Memory B cell (primary cell): ENCODE measurements around the gene APOC3.
A peak's percentile ranks its signal among the peaks of the same experiment; 100 is the strongest.

Source experiments
- ATAC-seq: fragments of 150-1000 bp; cut with Tn5 transposase; 2 replicates; pipeline ENCODE4 v1.10.0; 2021; ENCODE audit warnings: low read depth, mild to moderate bottlenecking, moderate library complexity
- DNase-seq, 2 donors: peaks; one replicate each; pipeline ENCODE4 v3.0.0; 2022; ENCODE audit warnings: low spot score in 2 of 2
- H3K27ac Mint-ChIP-seq: one replicate; pipeline ENCODE4 v1.8.0; 2022; ENCODE audit warnings: mild to moderate bottlenecking, moderate library complexity, mixed read lengths
- H3K27me3 Mint-ChIP-seq: one replicate; pipeline ENCODE4 v1.8.0; 2022; ENCODE audit warnings: mixed read lengths
- H3K36me3 Mint-ChIP-seq: one replicate; pipeline ENCODE4 v1.8.0; 2022; ENCODE audit warnings: mild to moderate bottlenecking, mixed read lengths
- H3K4me1 Mint-ChIP-seq: one replicate; pipeline ENCODE4 v1.8.0; 2022; ENCODE audit warnings: mixed read lengths
- H3K4me3 Mint-ChIP-seq: one replicate; pipeline ENCODE4 v1.8.0; 2022; ENCODE audit warnings: mild to moderate bottlenecking, moderate library complexity, mixed read lengths
- H3K9me3 Mint-ChIP-seq: one replicate; pipeline ENCODE4 v1.8.0; 2022; ENCODE audit warnings: mixed read lengths

Gene APOC3

DNA sequence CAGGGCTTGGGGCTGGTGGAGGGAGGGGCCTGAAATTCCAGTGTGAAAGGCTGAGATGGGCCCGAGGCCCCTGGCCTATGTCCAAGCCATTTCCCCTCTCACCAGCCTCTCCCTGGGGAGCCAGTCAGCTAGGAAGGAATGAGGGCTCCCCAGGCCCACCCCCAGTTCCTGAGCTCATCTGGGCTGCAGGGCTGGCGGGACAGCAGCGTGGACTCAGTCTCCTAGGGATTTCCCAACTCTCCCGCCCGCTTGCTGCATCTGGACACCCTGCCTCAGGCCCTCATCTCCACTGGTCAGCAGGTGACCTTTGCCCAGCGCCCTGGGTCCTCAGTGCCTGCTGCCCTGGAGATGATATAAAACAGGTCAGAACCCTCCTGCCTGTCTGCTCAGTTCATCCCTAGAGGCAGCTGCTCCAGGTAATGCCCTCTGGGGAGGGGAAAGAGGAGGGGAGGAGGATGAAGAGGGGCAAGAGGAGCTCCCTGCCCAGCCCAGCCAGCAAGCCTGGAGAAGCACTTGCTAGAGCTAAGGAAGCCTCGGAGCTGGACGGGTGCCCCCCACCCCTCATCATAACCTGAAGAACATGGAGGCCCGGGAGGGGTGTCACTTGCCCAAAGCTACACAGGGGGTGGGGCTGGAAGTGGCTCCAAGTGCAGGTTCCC, at the start of gene APOC3:
Gene APOC3, plus strand, starts transcription at position 383 of the 659 bp plus-strand sequence. CDS start 676 bp downstream, outside the sequence.
- peaks cover under 1% of the 10 kb centered on the region for H3K4me1 Mint-ChIP-seq
- H3K4me3 Mint-ChIP-seq = no peak within 1 kb of the TSS
- no peaks in the 10 kb centered on the region for H3K9me3 Mint-ChIP-seq
- H3K36me3 Mint-ChIP-seq = no peaks in the 10 kb centered on the region
- no peak within 1 kb of the TSS for H3K27ac Mint-ChIP-seq
- peaks cover 3% of the 10 kb centered on the region for H3K27me3 Mint-ChIP-seq
- DNase-seq (no peak), ATAC-seq (no peak)

GRCh38 chr11:116782728-116783127, 47.0 kb upstream of the APOC3 start:
- Mint-ChIP-seq H3K4me1 (peaks cover 6% of the 10 kb centered on the region), H3K27me3 (no peaks in the 10 kb centered on the region), H3K36me3 (peaks cover 37% of the 10 kb centered on the region), H3K4me3 (no peak overlapping the region), H3K9me3 (no peaks in the 10 kb centered on the region), H3K27ac (no peak overlapping the region)
- no peak for DNase-seq
- no peak for ATAC-seq

DNA sequence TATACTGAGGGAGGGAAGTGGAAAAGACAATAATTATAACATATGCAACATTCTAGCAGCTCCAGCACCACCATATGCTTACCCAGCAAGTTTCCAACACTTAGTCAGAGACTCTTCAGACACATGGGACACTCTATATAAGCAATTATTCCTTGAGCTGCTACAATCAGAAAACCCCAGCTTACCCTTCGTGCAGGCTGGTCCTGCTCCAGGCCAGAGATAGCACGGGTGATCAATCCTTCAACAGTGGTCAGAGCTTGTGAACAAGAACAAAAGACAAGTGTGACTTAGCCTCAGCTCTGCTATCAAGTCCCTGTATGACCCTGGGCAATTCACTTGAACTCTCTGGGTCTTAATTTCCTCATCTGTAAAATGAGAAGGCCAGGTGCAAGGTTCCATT, 43.4 kb upstream of the APOC3 start:
- Mint-ChIP-seq H3K27ac (peak overlapping the region; percentile 89), H3K9me3 (no peaks in the 10 kb centered on the region), H3K4me1 (peaks cover 16% of the 10 kb centered on the region), H3K36me3 (peaks cover 18% of the 10 kb centered on the region), H3K27me3 (no peaks in the 10 kb centered on the region), H3K4me3 (peak overlapping the region; percentile 93)
- ATAC-seq (no peak), DNase-seq (no peak)

GRCh38 chr11:116786966-116787365, 42.7 kb upstream of the APOC3 start:
- H3K27ac Mint-ChIP-seq = peak overlapping the region; percentile 89
- peaks cover 17% of the 10 kb centered on the region for H3K4me1 Mint-ChIP-seq
- ATAC-seq (no peak), DNase-seq (no peak)
- H3K27me3 Mint-ChIP-seq = no peaks in the 10 kb centered on the region
- H3K9me3 Mint-ChIP-seq = no peaks in the 10 kb centered on the region
- peak overlapping the region; percentile 93 for H3K4me3 Mint-ChIP-seq
- H3K36me3 Mint-ChIP-seq = peaks cover 16% of the 10 kb centered on the region

DNA sequence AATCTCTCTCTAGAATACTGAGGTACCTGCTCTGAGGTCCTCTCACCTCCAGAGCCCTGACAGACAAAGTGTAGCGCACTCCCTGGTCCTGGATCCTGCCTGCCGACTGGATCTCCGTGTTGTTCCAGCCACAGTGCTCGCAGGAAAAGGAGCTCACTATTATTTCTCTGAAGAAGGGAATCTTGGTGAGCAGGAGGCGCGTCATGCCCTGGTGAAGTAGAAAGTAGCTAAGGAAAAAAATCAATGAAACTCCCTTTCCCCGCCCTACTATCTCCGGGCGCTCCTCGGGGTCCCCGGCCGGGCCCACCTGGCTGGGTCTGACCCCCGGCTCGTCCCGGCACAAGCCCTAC, 42.3 kb upstream of the APOC3 start:
- Mint-ChIP-seq H3K9me3 (no peaks in the 10 kb centered on the region), H3K27me3 (no peaks in the 10 kb centered on the region), H3K27ac (peak overlapping the region; percentile 89), H3K4me1 (peaks cover 17% of the 10 kb centered on the region), H3K36me3 (peaks cover 16% of the 10 kb centered on the region), H3K4me3 (peak overlapping the region; percentile 93)
- ATAC-seq (peak; percentile 8), DNase-seq (no peak)

- DNase-seq (peak; percentile 75 to 83), ATAC-seq (peak; percentile 95)
- no peaks in the 10 kb centered on the region for H3K27me3 Mint-ChIP-seq
- peak within 1 kb of the TSS; percentile 93 for H3K4me3 Mint-ChIP-seq
- H3K9me3 Mint-ChIP-seq = no peaks in the 10 kb centered on the region
- peaks cover 16% of the 10 kb centered on the region for H3K36me3 Mint-ChIP-seq
- peak within 1 kb of the TSS; percentile 89 for H3K27ac Mint-ChIP-seq
- H3K4me1 Mint-ChIP-seq = peaks cover 17% of the 10 kb centered on the region
Observed at GRCh38 chr11:116787786-116788486, 41.8 kb upstream of the APOC3 start, which contains the start of gene ZPR1. Gene ZPR1, minus strand, starts transcription at chr11:116788023. Its CDS starts 33 bp downstream, at chr11:116787990.

GRCh38 chr11:116788534-116788933, 41.2 kb upstream of the APOC3 start:
- Mint-ChIP-seq H3K9me3 (no peaks in the 10 kb centered on the region), H3K27ac (peak overlapping the region; percentile 89), H3K36me3 (peaks cover 13% of the 10 kb centered on the region), H3K27me3 (no peaks in the 10 kb centered on the region), H3K4me1 (peaks cover 15% of the 10 kb centered on the region), H3K4me3 (peak overlapping the region; percentile 93)
- no peak for ATAC-seq
- DNase-seq = no peak

GRCh38 chr11:116788975-116789374, 40.7 kb upstream of the APOC3 start:
- no peaks in the 10 kb centered on the region for H3K27me3 Mint-ChIP-seq
- peaks cover 15% of the 10 kb centered on the region for H3K4me1 Mint-ChIP-seq
- H3K27ac Mint-ChIP-seq = no peak overlapping the region
- no peak for DNase-seq
- ATAC-seq = no peak
- no peak overlapping the region for H3K4me3 Mint-ChIP-seq
- H3K9me3 Mint-ChIP-seq = no peaks in the 10 kb centered on the region
- peaks cover 13% of the 10 kb centered on the region for H3K36me3 Mint-ChIP-seq

GRCh38 chr11:116790167-116791001, 39.3 kb upstream of the APOC3 start:
- no peak overlapping the region for H3K4me3 Mint-ChIP-seq
- no peak for DNase-seq

DNA sequence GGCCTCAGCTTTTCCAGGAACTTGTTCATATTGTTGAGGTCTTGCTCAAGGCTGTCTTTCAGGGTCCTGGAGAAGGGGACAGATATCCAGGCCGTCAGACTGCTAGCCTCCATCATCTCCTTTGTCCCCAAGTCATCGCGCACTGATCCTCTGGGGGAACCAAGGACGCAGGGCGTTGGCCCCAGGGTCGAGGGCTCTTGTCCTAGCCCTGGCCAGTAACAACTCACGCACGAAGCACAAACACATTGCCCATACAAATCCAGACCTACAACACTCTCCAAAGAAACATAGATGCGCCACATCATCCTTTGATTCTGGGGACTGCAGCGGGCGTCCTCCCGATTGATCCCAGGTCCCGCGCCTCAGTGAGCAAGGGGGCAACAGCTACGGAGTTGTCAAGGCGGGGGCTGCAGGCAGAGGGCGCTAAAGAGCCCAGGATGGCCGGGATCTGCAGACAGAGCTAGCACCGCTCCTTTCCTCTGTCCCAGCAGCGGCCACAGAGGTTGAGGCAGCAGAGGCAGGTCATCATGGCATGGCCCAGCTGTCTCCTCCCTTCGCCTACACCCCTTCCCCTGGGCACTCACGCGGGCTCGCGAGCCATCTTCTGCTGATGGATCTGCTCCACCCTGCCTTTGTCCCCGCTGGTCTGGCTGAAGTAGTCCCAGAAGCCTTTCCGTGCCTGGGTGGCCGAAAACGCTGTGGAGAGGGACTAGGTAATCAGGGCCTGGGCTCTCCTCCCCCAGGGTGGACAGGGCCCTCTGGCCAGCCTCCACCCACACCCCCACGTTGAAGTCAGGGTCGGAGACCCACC, 38.5 kb upstream of the APOC3 start:
- H3K27ac Mint-ChIP-seq = no peak overlapping the region

More at GRCh38 chr11:116790167-116791001, 39.3 kb upstream of the APOC3 start:
- Mint-ChIP-seq H3K9me3 (no peaks in the 10 kb centered on the region), H3K4me1 (peaks cover 15% of the 10 kb centered on the region), H3K36me3 (peaks cover 4% of the 10 kb centered on the region), H3K27me3 (no peaks in the 10 kb centered on the region), H3K27ac (no peak overlapping the region)
- no peak for ATAC-seq

DNA sequence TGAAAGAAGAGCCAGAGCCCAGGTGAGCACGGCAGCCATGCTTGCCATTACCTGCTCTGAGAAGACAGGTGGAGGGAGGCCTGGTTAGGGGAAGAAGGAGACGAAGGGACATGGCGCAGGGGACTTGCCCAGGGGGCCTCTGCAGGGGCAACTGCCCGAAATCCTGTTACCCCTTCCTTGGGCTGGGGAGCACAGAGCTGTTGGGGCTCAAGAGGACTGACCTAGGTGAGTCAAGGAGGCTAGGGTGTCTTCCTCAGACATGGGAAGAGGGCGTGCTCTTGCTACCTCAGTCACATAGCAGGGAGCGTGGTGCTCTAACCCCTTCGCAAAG, 37.9 kb upstream of the APOC3 start, which contains the start of gene APOA5:
Gene APOA5, minus strand, starts transcription at position 67 of the 331 bp plus-strand sequence. Its CDS starts 19 bp downstream, at position 48.
- DNase-seq (no peak), ATAC-seq (no peak)
- Mint-ChIP-seq H3K4me3 (no peak within 1 kb of the TSS), H3K27ac (no peak within 1 kb of the TSS), H3K36me3 (peaks cover 3% of the 10 kb centered on the region), H3K27me3 (no peaks in the 10 kb centered on the region), H3K4me1 (peaks cover 15% of the 10 kb centered on the region), H3K9me3 (no peaks in the 10 kb centered on the region)

More for the DNA sequence above, 38.5 kb upstream of the APOC3 start:
- Mint-ChIP-seq H3K4me3 (no peak overlapping the region), H3K27me3 (no peaks in the 10 kb centered on the region), H3K36me3 (peaks cover 3% of the 10 kb centered on the region), H3K4me1 (peaks cover 15% of the 10 kb centered on the region), H3K9me3 (no peaks in the 10 kb centered on the region)
- ATAC-seq (peak; percentile 35), DNase-seq (peak; percentile 60 to 72)

GRCh38 chr11:116792144-116792868, 37.4 kb upstream of the APOC3 start:
- Mint-ChIP-seq H3K27ac (no peak overlapping the region), H3K9me3 (no peaks in the 10 kb centered on the region), H3K4me1 (peaks cover 11% of the 10 kb centered on the region), H3K27me3 (no peaks in the 10 kb centered on the region), H3K36me3 (no peaks in the 10 kb centered on the region), H3K4me3 (no peak overlapping the region)
- no peak for DNase-seq
- ATAC-seq = no peak
